HG02981 (cell line): ENCODE data around the gene TNFRSF25.
"Not testable (repeated sequence)": the region's sequence is repeated elsewhere in the genome, so short reads cannot be mapped to it uniquely, and the experiment has no call there.

ENCODE experiments used
- ATAC-seq: cut with Tn5 transposase; IDR thresholded peaks from one replicate; pipeline ENCODE4 v1.9.1; 2021; ENCODE audit warnings: mild to moderate bottlenecking, moderate library complexity; ENCODE audit not compliant: unreplicated experiment

TNFRSF25 gene

GRCh38 chr1:6454856-6455751 is 10.9 kb downstream of the TNFRSF25 start:
- ATAC-seq = no peak

GRCh38 chr1:6453895-6454855 is 11.8 kb downstream of the TNFRSF25 start:
- not testable (repeated sequence) for ATAC-seq

GRCh38 chr1:6450943-6451373 is 15.0 kb downstream of the TNFRSF25 start:
- ATAC-seq = no peak

GRCh38 chr1:6450486-6450885 is 15.5 kb downstream of the TNFRSF25 start:
- ATAC-seq = not testable (repeated sequence)

- no peak for ATAC-seq
Observed at GRCh38 chr1:6450005-6450450, 15.9 kb downstream of the TNFRSF25 start.

- no peak for ATAC-seq
Observed at GRCh38 chr1:6448749-6449631, 17.0 kb downstream of the TNFRSF25 start.

GRCh38 chr1:6447818-6448748 is 17.9 kb downstream of the TNFRSF25 start:
- ATAC-seq = no peak

- ATAC-seq = no peak
Observed at GRCh38 chr1:6447016-6447817, 18.8 kb downstream of the TNFRSF25 start.

- no peak for ATAC-seq
Observed at GRCh38 chr1:6446665-6447015, 19.3 kb downstream of the TNFRSF25 start.

- not testable (repeated sequence) for ATAC-seq
Observed at GRCh38 chr1:6445929-6446328, 20.0 kb downstream of the TNFRSF25 start.

- no peak for ATAC-seq
Observed at GRCh38 chr1:6445062-6445763, 20.8 kb downstream of the TNFRSF25 start.

- ATAC-seq = no peak
Observed at GRCh38 chr1:6444377-6444776, 21.6 kb downstream of the TNFRSF25 start.

GRCh38 chr1:6443339-6444115 is 22.4 kb downstream of the TNFRSF25 start:
- no peak for ATAC-seq

GRCh38 chr1:6441586-6441985 is 24.4 kb downstream of the TNFRSF25 start:
- ATAC-seq = no peak

- ATAC-seq = peak; percentile 48
Observed at GRCh38 chr1:6440198-6441126, 25.5 kb downstream of the TNFRSF25 start.

GRCh38 chr1:6438047-6438525 is 27.9 kb downstream of the TNFRSF25 start:
- no peak for ATAC-seq
